Karpas-422 (cell line): ENCODE results near the gene SRSF8. TPM values are rescaled to one million over a fixed set of nuclear protein-coding genes. Genes with fewer than 3 reads are reported as not detected.

Source experiments
- DNase-seq: peaks from one replicate; pipeline ENCODE4 v3.0.0-alpha.2; 2015
- H2AFZ ChIP-seq: fragments of 200-600 bp; sonication (generic); 2 replicates; pipeline ENCODE4 v1.6.1; 2014; ENCODE audit warnings: antibody characterized with exemption, low read length, mixed read lengths
- H3K27ac ChIP-seq: fragments of 200-600 bp; sonication (generic); 2 replicates; pipeline ENCODE4 v1.5.1; 2014; ENCODE audit warnings: mild to moderate bottlenecking, low read length, moderate library complexity
- H3K27me3 ChIP-seq: fragments of 200-600 bp; sonication (generic); 2 replicates; pipeline ENCODE4 v1.6.1; 2014; ENCODE audit warnings: low read length, mixed read lengths
- H3K36me3 ChIP-seq: fragments of 200-600 bp; sonication (generic); 2 replicates; pipeline ENCODE4 v1.6.1; 2014; ENCODE audit warnings: low read length, mixed read lengths; ENCODE audit not compliant: insufficient read depth
- H3K4me1 ChIP-seq: fragments of 200-600 bp; sonication (generic); 2 replicates; pipeline ENCODE4 v1.6.1; 2014; ENCODE audit warnings: mild to moderate bottlenecking, low read length, mixed read lengths
- H3K4me2 ChIP-seq: fragments of 200-600 bp; sonication (generic); 2 replicates; pipeline ENCODE4 v1.6.1; 2014; ENCODE audit warnings: low read length, low read depth, mild to moderate bottlenecking; ENCODE audit not compliant: poor library complexity, severe bottlenecking
- H3K4me3 ChIP-seq: fragments of 200-600 bp; sonication (generic); 2 replicates; pipeline ENCODE4 v1.5.1; 2014; ENCODE audit warnings: mild to moderate bottlenecking, antibody characterized with exemption, low read length, mixed read lengths
- H3K79me2 ChIP-seq: fragments of 200-600 bp; sonication (generic); 2 replicates; pipeline ENCODE4 v1.6.1; 2014; ENCODE audit warnings: mild to moderate bottlenecking, low read length, mixed read lengths
- H3K9ac ChIP-seq: fragments of 200-600 bp; sonication (generic); 2 replicates; pipeline ENCODE4 v1.6.0; 2014; ENCODE audit warnings: low read length
- H3K9me2 ChIP-seq: fragments of 200-600 bp; sonication (generic), shearing (Covaris generic); replicated peaks from 2 replicates; pipeline ENCODE4 v1.6.0; 2014; ENCODE audit warnings: mild to moderate bottlenecking, low read length, moderate library complexity; ENCODE audit not compliant: insufficient read depth
- H3K9me3 ChIP-seq: fragments of 300-700, 200-600 bp; sonication (generic); 2 replicates; pipeline ENCODE4 v1.6.1; 2014; ENCODE audit warnings: low read length, mixed read lengths
- H4K20me1 ChIP-seq: fragments of 200-600 bp; sonication (generic); 2 replicates; pipeline ENCODE4 v1.6.1; 2014; ENCODE audit warnings: mild to moderate bottlenecking, antibody characterized with exemption, low read length, low read depth; ENCODE audit not compliant: insufficient read depth
- total RNA-seq: library from RNA; depleted of rRNA; stranded (reverse); fragments of >200 nt; shearing (Covaris generic); gene quantifications from 2 replicates; pipeline ENCODE4 v1.2.3, GENCODE V29; 2014; ENCODE audit warnings: low replicate concordance

SRSF8 gene
- total RNA-seq, 1 experiment from 2014 or later = 111 TPM

DNA sequence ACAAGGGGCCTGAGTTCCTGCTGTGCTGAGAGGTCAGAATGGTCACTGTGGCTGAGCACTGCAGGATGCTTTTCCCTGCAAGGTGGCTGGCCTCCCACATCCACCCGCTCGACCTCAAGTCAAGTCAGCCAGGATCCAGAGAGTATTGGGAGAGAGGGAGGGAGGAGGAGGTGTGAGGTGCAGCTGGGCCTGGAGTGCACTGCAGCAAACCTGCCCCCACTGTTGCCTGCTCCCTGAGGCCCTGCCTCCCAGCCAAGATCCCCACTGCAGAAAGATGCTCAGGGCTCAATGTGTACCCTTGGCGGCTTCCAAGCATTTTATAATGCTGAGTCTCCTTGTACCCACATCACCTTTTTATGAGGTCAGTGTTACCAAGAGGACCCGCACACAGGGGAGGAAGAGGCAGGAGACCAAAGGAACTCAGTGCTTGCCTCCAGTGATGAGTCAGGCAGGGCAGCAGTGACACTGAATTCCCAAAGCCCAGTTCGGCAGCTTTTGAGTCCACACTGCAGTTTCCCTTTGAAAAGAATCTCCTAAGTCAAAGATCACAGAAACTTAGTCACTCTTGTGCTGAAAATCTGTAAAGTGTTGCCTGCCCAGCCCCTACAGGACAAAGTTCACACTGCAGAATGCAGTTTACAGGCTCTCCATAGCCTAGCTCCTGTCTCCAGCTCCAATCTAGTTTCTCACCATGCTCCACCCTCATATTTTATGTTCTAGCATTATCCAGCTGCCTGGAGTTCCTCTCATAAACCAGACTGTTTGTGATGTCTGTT is 26.0 kb downstream of the SRSF8 start:
- H3K36me3 ChIP-seq = no peaks in the 10 kb centered on the region
- peak overlapping the region; percentile 84; the same call in 1 of the 2 replicates for H2AFZ ChIP-seq
- H3K9me2 ChIP-seq = no peaks in the 10 kb centered on the region
- H3K9ac ChIP-seq = peak overlapping the region; percentile 15; the same call in 1 of the 2 replicates
- H3K4me1 ChIP-seq = peaks cover 61% of the 10 kb centered on the region
- H3K4me3 ChIP-seq = peak overlapping the region; percentile 3; the same call in 1 of the 2 replicates
- H3K79me2 ChIP-seq = no peaks in the 10 kb centered on the region
- no peaks in the 10 kb centered on the region for H4K20me1 ChIP-seq
- no peaks in the 10 kb centered on the region for H3K9me3 ChIP-seq
- H3K27ac ChIP-seq = no peak overlapping the region; the same call in 1 of the 2 replicates
- H3K27me3 ChIP-seq = no peaks in the 10 kb centered on the region
- DNase-seq = peak; percentile 88
- peak overlapping the region; percentile 44 for H3K4me2 ChIP-seq

DNA sequence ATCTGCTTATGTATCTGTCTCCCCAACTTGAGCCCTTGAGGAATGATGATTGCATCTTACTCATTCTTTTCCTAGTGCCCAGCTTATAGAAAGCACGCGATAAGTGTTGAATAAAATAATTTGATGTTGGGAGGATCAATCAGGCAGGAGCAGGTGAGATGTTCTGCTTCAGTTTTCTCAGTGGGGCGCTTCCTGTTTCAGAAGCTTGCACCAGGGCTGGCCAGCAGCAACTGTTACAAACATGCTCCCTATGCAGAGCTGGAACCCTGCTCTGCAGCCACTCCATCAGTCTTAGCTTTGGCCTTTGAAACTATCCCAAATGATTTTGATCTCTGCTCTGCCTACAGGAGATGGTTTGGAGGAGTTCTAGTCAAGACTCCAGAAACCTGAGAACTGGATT is 26.8 kb downstream of the SRSF8 start:
- H3K9me3 ChIP-seq = no peaks in the 10 kb centered on the region
- H3K4me3 ChIP-seq = peak overlapping the region; percentile 3; the same call in 1 of the 2 replicates

DNA sequence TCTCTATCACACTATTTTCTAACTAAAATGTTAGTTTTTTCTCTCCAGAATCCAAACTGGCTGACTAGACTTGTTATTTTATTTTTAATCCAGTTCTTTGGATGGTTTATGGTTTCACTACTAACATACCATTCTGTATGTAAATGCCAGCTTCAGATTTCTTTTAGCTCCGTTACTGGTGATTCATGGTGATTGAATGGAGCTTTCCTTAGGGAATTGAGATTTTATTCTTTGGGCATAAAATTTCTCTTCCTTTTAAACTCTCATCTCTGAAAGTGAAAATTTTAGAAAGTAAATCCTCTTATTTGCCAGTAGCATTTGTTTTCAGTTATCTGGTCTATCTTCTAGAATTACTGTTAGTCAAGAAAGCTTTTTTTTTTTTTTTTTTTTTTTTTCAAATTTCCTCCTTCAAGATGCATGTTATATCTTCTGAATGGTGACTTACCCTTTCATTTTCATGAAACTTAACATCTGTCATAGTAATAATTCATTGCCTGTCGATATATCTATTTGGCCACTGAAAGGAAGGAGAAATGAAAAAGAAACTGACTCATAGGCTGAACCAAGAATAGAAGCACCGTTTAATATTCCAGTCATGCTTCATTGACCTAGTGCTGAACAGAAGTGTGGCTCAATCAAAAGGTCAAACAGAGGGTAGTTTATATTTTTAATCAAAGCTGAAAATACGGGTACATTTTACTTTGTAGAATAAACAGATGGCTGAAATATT is 29.3 kb downstream of the SRSF8 start:
- H3K4me1 ChIP-seq = peaks cover 44% of the 10 kb centered on the region

More for the DNA sequence above, 26.8 kb downstream of the SRSF8 start:
- peak; percentile 89 for DNase-seq
- no peaks in the 10 kb centered on the region for H3K9me2 ChIP-seq
- peak overlapping the region; percentile 44 for H3K4me2 ChIP-seq
- H3K27me3 ChIP-seq = no peaks in the 10 kb centered on the region
- H3K27ac ChIP-seq = peak overlapping the region; percentile 17
- peak overlapping the region; percentile 84 for H2AFZ ChIP-seq
- no peaks in the 10 kb centered on the region for H3K79me2 ChIP-seq
- H3K4me1 ChIP-seq = peaks cover 61% of the 10 kb centered on the region
- H4K20me1 ChIP-seq = no peaks in the 10 kb centered on the region
- H3K9ac ChIP-seq = peak overlapping the region; percentile 34; the same call in 1 of the 2 replicates
- H3K36me3 ChIP-seq = no peaks in the 10 kb centered on the region

DNA sequence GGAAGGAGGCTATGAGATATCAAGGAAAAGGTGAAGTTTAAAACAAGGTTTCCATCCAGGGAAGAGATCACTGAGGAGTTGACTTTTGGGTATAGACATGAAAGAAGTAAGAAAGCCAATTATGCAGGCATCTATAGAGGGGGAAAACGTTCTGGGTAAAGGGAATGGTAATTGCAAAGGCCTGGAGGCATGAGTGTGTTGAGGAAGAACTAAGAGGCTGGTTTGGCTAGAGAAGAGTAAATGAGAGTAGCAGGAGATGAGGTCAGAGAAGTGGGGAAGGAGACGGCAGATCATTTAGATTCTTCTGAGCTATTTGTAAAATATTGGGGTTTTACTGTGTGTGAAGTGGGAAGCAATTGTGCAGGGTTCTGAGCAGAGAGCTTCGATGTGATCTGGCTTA is 30.5 kb downstream of the SRSF8 start:
- no peak overlapping the region for H2AFZ ChIP-seq
- H3K4me2 ChIP-seq = no peak overlapping the region

More for the DNA sequence above, 29.3 kb downstream of the SRSF8 start:
- H3K4me2 ChIP-seq = peak overlapping the region; percentile 60
- H3K36me3 ChIP-seq = no peaks in the 10 kb centered on the region
- H3K4me3 ChIP-seq = peak overlapping the region; percentile 23
- H3K27ac ChIP-seq = peak overlapping the region; percentile 27
- no peak overlapping the region for H2AFZ ChIP-seq
- peak; percentile 87 for DNase-seq
- no peaks in the 10 kb centered on the region for H3K9me3 ChIP-seq
- no peaks in the 10 kb centered on the region for H3K79me2 ChIP-seq
- H3K9me2 ChIP-seq = no peaks in the 10 kb centered on the region
- H3K9ac ChIP-seq = peak overlapping the region; percentile 8; the same call in 1 of the 2 replicates
- H4K20me1 ChIP-seq = no peaks in the 10 kb centered on the region
- no peaks in the 10 kb centered on the region for H3K27me3 ChIP-seq

DNA sequence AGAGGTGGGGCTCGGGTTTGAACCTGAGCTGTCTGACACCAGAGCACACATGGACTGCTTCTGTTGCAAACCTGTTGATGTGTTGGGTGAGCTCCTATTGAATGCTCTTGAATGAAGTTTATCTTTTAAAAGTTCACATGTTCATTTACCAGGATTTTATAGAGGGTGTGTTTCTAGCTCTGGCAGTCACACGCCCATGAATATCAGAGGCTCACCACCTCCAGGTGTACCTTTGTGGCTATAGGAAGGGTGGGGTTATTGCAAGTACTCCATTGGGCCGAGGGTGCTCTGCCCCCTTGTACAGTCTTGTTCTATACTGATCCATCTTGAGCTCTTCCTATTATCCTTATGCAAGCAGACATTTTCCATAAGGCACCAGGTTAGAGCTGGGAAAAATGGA is 32.1 kb downstream of the SRSF8 start:
- DNase-seq = no peak
- Histone ChIP-seq H2AFZ (no peak overlapping the region), H3K27ac (no peak overlapping the region), H3K36me3 (no peaks in the 10 kb centered on the region), H4K20me1 (no peaks in the 10 kb centered on the region), H3K9me2 (no peaks in the 10 kb centered on the region), H3K79me2 (no peaks in the 10 kb centered on the region), H3K27me3 (no peaks in the 10 kb centered on the region), H3K9me3 (no peaks in the 10 kb centered on the region), H3K4me3 (no peak overlapping the region), H3K9ac (no peak overlapping the region), H3K4me1 (peaks cover 38% of the 10 kb centered on the region), H3K4me2 (no peak overlapping the region)

More for the DNA sequence above, 30.5 kb downstream of the SRSF8 start:
- Histone ChIP-seq H4K20me1 (no peaks in the 10 kb centered on the region), H3K27me3 (no peaks in the 10 kb centered on the region), H3K79me2 (no peaks in the 10 kb centered on the region), H3K4me3 (no peak overlapping the region), H3K27ac (no peak overlapping the region), H3K36me3 (no peaks in the 10 kb centered on the region), H3K9me2 (no peaks in the 10 kb centered on the region), H3K9me3 (no peaks in the 10 kb centered on the region), H3K4me1 (peaks cover 50% of the 10 kb centered on the region), H3K9ac (no peak overlapping the region)
- no peak for DNase-seq

- DNase-seq = no peak
- H4K20me1 ChIP-seq = no peaks in the 10 kb centered on the region
Observed at GRCh38 chr11:95100191-95100648, 33.5 kb downstream of the SRSF8 start.

DNA sequence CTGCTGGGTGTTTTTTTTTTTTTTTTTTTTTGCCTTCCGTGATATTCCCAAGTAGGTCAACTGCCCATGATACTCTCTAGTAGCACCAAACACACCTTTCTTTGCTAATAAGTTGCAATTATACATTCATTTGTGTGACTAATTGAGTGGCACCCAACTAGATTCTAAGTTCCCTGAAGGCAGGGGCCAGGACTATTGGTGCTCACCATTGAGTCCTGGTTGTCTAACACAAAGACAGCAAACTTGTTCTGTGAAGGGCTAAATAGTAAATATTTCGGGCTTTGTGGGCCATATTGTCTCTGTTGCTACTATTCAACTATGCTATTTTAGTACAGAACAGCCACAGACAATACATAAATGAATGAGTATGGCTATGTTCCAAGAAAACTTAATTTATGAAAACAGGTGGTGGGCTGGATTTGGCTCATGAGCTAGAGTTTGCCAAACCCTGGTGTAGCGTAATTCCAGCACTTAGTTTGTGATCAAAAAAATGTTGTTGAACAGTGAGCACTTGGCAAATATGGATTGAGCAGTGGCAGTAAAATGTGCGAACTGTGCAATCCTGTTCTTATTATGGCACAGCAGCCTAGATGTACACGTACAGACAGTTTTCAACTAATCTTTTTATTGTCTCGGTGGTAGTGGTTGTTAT is 34.3 kb downstream of the SRSF8 start:
- H3K9ac ChIP-seq = no peak overlapping the region
- no peaks in the 10 kb centered on the region for H3K9me3 ChIP-seq
- H3K79me2 ChIP-seq = no peaks in the 10 kb centered on the region
- H2AFZ ChIP-seq = no peak overlapping the region
- no peaks in the 10 kb centered on the region for H4K20me1 ChIP-seq
- no peak overlapping the region for H3K4me2 ChIP-seq
- peaks cover 18% of the 10 kb centered on the region for H3K4me1 ChIP-seq
- no peaks in the 10 kb centered on the region for H3K36me3 ChIP-seq
- DNase-seq = no peak
- H3K9me2 ChIP-seq = no peaks in the 10 kb centered on the region
- no peak overlapping the region for H3K4me3 ChIP-seq
- H3K27me3 ChIP-seq = no peaks in the 10 kb centered on the region
- H3K27ac ChIP-seq = no peak overlapping the region

More at GRCh38 chr11:95100191-95100648, 33.5 kb downstream of the SRSF8 start:
- Histone ChIP-seq H3K9me2 (no peaks in the 10 kb centered on the region), H3K27me3 (no peaks in the 10 kb centered on the region), H3K4me3 (no peak overlapping the region), H3K9ac (no peak overlapping the region), H3K4me1 (peaks cover 25% of the 10 kb centered on the region), H3K79me2 (no peaks in the 10 kb centered on the region), H3K27ac (no peak overlapping the region), H3K36me3 (no peaks in the 10 kb centered on the region), H3K4me2 (no peak overlapping the region), H3K9me3 (no peaks in the 10 kb centered on the region), H2AFZ (no peak overlapping the region)

GRCh38 chr11:95101935-95102334 is 35.2 kb downstream of the SRSF8 start:
- no peak overlapping the region for H3K4me3 ChIP-seq
- DNase-seq = no peak
- peaks cover 11% of the 10 kb centered on the region for H3K4me1 ChIP-seq
- H3K27me3 ChIP-seq = no peaks in the 10 kb centered on the region
- no peak overlapping the region for H3K27ac ChIP-seq
- H2AFZ ChIP-seq = no peak overlapping the region
- no peaks in the 10 kb centered on the region for H3K9me2 ChIP-seq
- H3K36me3 ChIP-seq = no peaks in the 10 kb centered on the region
- no peaks in the 10 kb centered on the region for H3K79me2 ChIP-seq
- no peaks in the 10 kb centered on the region for H4K20me1 ChIP-seq
- H3K4me2 ChIP-seq = peak overlapping the region; percentile 5
- no peak overlapping the region for H3K9ac ChIP-seq
- no peaks in the 10 kb centered on the region for H3K9me3 ChIP-seq
